GM21576 (cell line): ENCODE results near the gene CTDSPL.

Source experiments
- ATAC-seq: cut with Tn5 transposase; IDR thresholded peaks from one replicate; pipeline ENCODE4 v1.9.1; 2021; ENCODE audit warnings: mild to moderate bottlenecking, moderate library complexity; ENCODE audit not compliant: unreplicated experiment

Gene CTDSPL

GRCh38 chr3:37940242-37940908, 78.7 kb downstream of the CTDSPL start:
- ATAC-seq: no peak

GRCh38 chr3:37941608-37942508, 80.2 kb downstream of the CTDSPL start:
- ATAC-seq: no peak

GRCh38 chr3:37942646-37943045, 81.0 kb downstream of the CTDSPL start:
- no peak for ATAC-seq

GRCh38 chr3:37943126-37943525, 81.4 kb downstream of the CTDSPL start:
- no peak for ATAC-seq

GRCh38 chr3:37943631-37944314, 82.1 kb downstream of the CTDSPL start:
- no peak for ATAC-seq

- ATAC-seq: no peak
Measured at GRCh38 chr3:37944391-37944842, 82.7 kb downstream of the CTDSPL start.

- ATAC-seq: no peak
Measured at GRCh38 chr3:37945156-37945806, 83.6 kb downstream of the CTDSPL start.

- no peak for ATAC-seq
Measured at GRCh38 chr3:37945807-37946530, 84.3 kb downstream of the CTDSPL start.

- no peak for ATAC-seq
Measured at GRCh38 chr3:37946531-37946889, 84.8 kb downstream of the CTDSPL start.

GRCh38 chr3:37949866-37950265, 88.2 kb downstream of the CTDSPL start:
- ATAC-seq: no peak

GRCh38 chr3:37952564-37952963, 90.9 kb downstream of the CTDSPL start:
- no peak for ATAC-seq

- ATAC-seq: no peak
Measured at GRCh38 chr3:37953226-37953625, 91.5 kb downstream of the CTDSPL start.

- ATAC-seq: no peak
Measured at GRCh38 chr3:37953707-37954394, 92.2 kb downstream of the CTDSPL start.

- ATAC-seq: no peak
Measured at GRCh38 chr3:37954881-37955280, 93.2 kb downstream of the CTDSPL start.

- no peak for ATAC-seq
Measured at GRCh38 chr3:37955918-37956707, 94.4 kb downstream of the CTDSPL start.

- ATAC-seq: no peak
Measured at GRCh38 chr3:37956723-37957538, 95.3 kb downstream of the CTDSPL start.

- no peak for ATAC-seq
Measured at GRCh38 chr3:37957539-37957936, 95.9 kb downstream of the CTDSPL start.
